Heart left ventricle (tissue), 13 donors: ENCODE data around the gene SAV1.

Source experiments
- CTCF ChIP-seq, 12 donors: fragments of 200-600 bp; sonication (generic) in 4 of 12; IDR thresholded peaks; one replicate each; pipeline versions ENCODE4 v1.5.0 to v1.8.0; 2018 to 2022; ENCODE audit warnings: antibody characterized with exemption in 12 of 12, mild to moderate bottlenecking in 5 of 12
- POLR2A ChIP-seq, 2 donors: fragments of 450-650 bp; IDR thresholded peaks; one replicate each; pipeline ENCODE4 v1.6.1; 2017; ENCODE audit warnings: antibody characterized with exemption in 2 of 2, mild to moderate bottlenecking in 2 of 2, moderate library complexity in 2 of 2
- donor health status: ischemic (EF 13 %, LVEDD 7.1; RV severe dilation, severe dysfunction).
- donor health status: DM: no; HTN: yes; CAD: no.
- donor health status: DM: no; HTN: no; CAD: no.
- donor health status: ischemic (EF 25% LVEDD 6.9; RV normal size, moderate dysfunction).
- donor health status: ischemic (EF 25% LVEDD 5.7; RV mildly dilated, moderate dysfunction).
- donor health status: ischemic (EF 35%, LVEDD 5.7; RV mildly dilated, moderate dysfunction).
- donor health status: nonischemic (EF 11% LVEDD 7.7; RV severe dilation, severe dysfunction).
- donor health status: DM: yes; HTN: yes; CAD: no.
- donor health status: PGD.
- donor health status: ischemic (EF 29% LVEDD 5.4; RV normal size, mild dysfunction).
- donor health status: nonischemic (EF 23%, LVEDD 6.1; RV moderate dilation, normal function).

DNA sequence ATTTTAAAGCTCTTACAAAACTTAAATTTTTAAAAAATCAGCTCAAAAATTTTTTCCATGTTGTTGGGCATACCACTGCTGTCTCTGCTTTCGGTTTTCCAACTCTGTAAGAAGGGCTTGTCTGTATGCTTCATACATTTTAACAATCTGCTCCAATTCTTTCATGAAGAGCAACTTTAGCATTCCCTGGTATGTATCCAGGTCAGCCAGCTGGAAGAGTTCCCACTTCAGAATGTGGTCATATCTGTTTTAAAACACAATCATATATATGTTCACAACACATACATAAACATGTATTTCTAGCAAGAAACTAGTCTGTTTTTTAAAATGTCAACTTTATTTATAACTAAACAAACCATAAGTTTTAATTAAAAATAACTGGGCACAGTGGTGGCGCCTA is 33.0 kb downstream of the SAV1 start:
- TF ChIP-seq CTCF (IDR thresholded peaks at IDR 0.05) (no peak), POLR2A (IDR thresholded peaks at IDR 0.05) (no peak)
